Gastroesophageal sphincter (tissue), 3 donors: ENCODE results near the gene SMARCA2.

ENCODE experiments used
- CTCF ChIP-seq, 4 experiments: fragments of 200-600 bp in 2 of 4; fragments of 450-650 bp in 2 of 4; sonication (generic) in 1 of 4; IDR thresholded peaks; one replicate each; pipeline ENCODE4 v1.5.1; 2017 to 2019; ENCODE audit warnings: antibody characterized with exemption in 4 of 4, mild to moderate bottlenecking in 2 of 4, moderate library complexity in 2 of 4
- POLR2A ChIP-seq, 2 donors: fragments of 450-650 bp; IDR thresholded peaks; one replicate each; pipeline ENCODE4 v1.6.1; 2017; ENCODE audit warnings: antibody characterized with exemption in 2 of 2, mild to moderate bottlenecking in 2 of 2, moderate library complexity in 1 of 2

DNA sequence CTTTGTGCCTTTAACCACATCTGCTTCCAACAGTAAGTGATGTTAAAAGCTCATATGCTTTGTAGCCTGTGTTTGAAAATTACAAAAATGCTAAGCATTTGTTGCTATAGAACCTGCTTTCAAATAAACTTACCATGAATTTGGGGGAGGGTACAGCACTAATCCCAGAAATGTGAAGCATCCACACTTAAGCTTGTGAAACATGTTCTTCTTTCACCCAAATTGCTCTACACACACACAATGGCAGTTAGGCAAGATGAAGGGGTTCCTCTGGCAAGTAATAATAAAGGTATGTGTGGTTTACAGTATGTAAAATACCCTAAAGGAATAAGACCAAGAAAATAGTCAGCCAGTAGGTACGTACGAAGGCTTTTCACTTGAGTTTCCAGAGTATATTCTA lies 165.6 kb downstream of the SMARCA2 start:
- TF ChIP-seq CTCF (IDR thresholded peaks at IDR 0.05) (no peak), POLR2A (IDR thresholded peaks at IDR 0.05) (no peak)
